DND-41 (cell line): ENCODE data around the gene C1QC.

Source experiments
- ATAC-seq: fragments of 200-7000 bp; cut with Tn5 transposase; 3 replicates; pipeline ENCODE4 v1.9.1; 2021; ENCODE audit warnings: low read depth; ENCODE audit not compliant: insufficient read depth
- DNase-seq: peaks from one replicate; pipeline ENCODE4 v3.0.0-alpha.2; 2020
- H2AFZ ChIP-seq: 2 replicates; pipeline ENCODE4 v1.6.0; 2012; ENCODE audit warnings: low read depth, low read length
- H3K27ac ChIP-seq: 2 replicates; pipeline ENCODE4 v1.5.1; 2012; ENCODE audit warnings: low read length, inconsistent platforms
- H3K27me3 ChIP-seq: fragments of 200-600 bp; sonication (generic); 2 replicates; pipeline ENCODE4 v1.6.0; 2012; ENCODE audit warnings: low read length, mild to moderate bottlenecking, inconsistent platforms; ENCODE audit not compliant: insufficient read depth, poor library complexity
- H3K36me3 ChIP-seq: 2 replicates; pipeline ENCODE4 v1.5.1; 2012; ENCODE audit warnings: low read length, inconsistent platforms; ENCODE audit not compliant: insufficient read depth
- H3K4me1 ChIP-seq: 2 replicates; pipeline ENCODE4 v1.5.1; 2012; ENCODE audit warnings: mild to moderate bottlenecking, low read length; ENCODE audit not compliant: insufficient read depth
- H3K4me2 ChIP-seq: 2 replicates; pipeline ENCODE4 v1.6.0; 2012; ENCODE audit warnings: mild to moderate bottlenecking, moderate library complexity, low read length, inconsistent platforms; ENCODE audit not compliant: insufficient read depth
- H3K4me3 ChIP-seq, 2 experiments: fragments of 200-600 bp in 1 of 2; shearing (Covaris generic) in 1 of 2; 2 replicates each; pipeline ENCODE4 v1.5.1; 2012 to 2016; ENCODE audit warnings: inconsistent platforms in 2 of 2, low read length in 2 of 2, mild to moderate bottlenecking in 2 of 2, low read depth in 1 of 2, moderate library complexity in 1 of 2
- H3K79me2 ChIP-seq: 2 replicates; pipeline ENCODE4 v1.6.0; 2012; ENCODE audit warnings: low read length, inconsistent platforms; ENCODE audit not compliant: insufficient read depth
- H3K9ac ChIP-seq: 2 replicates; pipeline ENCODE4 v1.6.0; 2012; ENCODE audit warnings: low read depth, mild to moderate bottlenecking, inconsistent platforms, low read length, moderate library complexity
- H3K9me3 ChIP-seq: 2 replicates; pipeline ENCODE4 v1.5.1; 2012; ENCODE audit warnings: low read length, moderate library complexity, mild to moderate bottlenecking, inconsistent platforms; ENCODE audit not compliant: insufficient read depth, severe bottlenecking
- H4K20me1 ChIP-seq: 2 replicates; pipeline ENCODE4 v1.6.0; 2012; ENCODE audit warnings: low read length; ENCODE audit not compliant: insufficient read depth
- EZH2 ChIP-seq: IDR thresholded peaks from 3 replicates; pipeline ENCODE4 v1.6.1; 2012; ENCODE audit warnings: borderline replicate concordance, low read depth, mild to moderate bottlenecking, moderate library complexity, low read length, inconsistent platforms; ENCODE audit not compliant: severe bottlenecking
- TF ChIP-seq, protein P1 (sequence below): IDR thresholded peaks from 2 replicates; pipeline ENCODE4 v1.5.1; 2012; ENCODE audit warnings: borderline replicate concordance, low read length, moderate library complexity, mild to moderate bottlenecking; ENCODE audit not compliant: poor library complexity, severe bottlenecking; ENCODE audit errors: extremely low read depth

C1QC gene

DNA sequence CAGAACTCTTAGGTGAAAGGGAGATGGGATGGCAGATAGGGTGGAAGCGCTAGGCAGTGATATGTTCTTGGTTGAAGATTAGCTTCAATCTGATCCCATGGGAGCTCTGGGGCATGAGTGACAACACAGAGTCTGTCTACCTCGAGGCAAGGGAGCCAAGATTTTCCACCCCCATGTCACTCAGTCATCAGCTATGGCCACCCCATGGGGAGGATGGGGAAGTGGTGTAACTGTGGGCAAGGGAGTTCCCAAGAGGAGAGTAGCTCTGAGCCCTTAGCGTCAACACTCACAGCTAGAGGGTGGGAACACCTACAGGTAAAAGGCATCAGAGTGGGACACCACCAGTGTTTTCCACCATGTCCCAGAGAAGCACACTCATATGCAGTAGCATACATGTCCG, 37.3 kb upstream of the C1QC start:
- DNase-seq = no peak
- Histone ChIP-seq H3K27me3 (no peaks in the 10 kb centered on the region), H3K9me3 (no peaks in the 10 kb centered on the region), H3K79me2 (no peaks in the 10 kb centered on the region), H3K27ac (no peak overlapping the region), H3K4me2 (no peak overlapping the region), H3K4me1 (no peaks in the 10 kb centered on the region), H3K9ac (no peak overlapping the region), H3K4me3 (no peak overlapping the region), H4K20me1 (peaks cover 6% of the 10 kb centered on the region; the same call in 1 of the 2 replicates), H2AFZ (no peak overlapping the region), H3K36me3 (no peaks in the 10 kb centered on the region)
- TF ChIP-seq, protein P1, sequence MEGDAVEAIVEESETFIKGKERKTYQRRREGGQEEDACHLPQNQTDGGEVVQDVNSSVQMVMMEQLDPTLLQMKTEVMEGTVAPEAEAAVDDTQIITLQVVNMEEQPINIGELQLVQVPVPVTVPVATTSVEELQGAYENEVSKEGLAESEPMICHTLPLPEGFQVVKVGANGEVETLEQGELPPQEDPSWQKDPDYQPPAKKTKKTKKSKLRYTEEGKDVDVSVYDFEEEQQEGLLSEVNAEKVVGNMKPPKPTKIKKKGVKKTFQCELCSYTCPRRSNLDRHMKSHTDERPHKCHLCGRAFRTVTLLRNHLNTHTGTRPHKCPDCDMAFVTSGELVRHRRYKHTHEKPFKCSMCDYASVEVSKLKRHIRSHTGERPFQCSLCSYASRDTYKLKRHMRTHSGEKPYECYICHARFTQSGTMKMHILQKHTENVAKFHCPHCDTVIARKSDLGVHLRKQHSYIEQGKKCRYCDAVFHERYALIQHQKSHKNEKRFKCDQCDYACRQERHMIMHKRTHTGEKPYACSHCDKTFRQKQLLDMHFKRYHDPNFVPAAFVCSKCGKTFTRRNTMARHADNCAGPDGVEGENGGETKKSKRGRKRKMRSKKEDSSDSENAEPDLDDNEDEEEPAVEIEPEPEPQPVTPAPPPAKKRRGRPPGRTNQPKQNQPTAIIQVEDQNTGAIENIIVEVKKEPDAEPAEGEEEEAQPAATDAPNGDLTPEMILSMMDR = no peak
- no peak for TF ChIP-seq EZH2
- no peak for ATAC-seq

DNA sequence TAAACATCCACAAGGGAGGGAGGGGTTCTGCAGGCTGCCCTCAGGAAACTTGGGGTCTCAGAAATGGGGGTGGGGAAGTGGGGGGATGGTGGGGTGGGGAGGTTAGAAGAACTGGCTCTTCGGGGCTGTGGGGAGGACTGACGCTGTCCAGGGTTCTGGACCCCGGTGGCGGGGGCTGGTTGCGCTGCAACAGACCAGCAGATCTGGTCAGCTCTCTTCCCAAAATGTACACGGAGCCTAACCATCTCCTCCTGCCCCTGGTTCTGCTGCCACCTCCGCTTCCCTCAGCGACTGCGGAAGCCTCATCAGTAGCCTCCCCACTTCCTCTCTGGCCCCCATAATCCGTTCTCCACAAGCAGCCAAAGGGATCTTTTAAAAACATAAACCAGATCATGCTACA, 36.3 kb upstream of the C1QC start:
- Histone ChIP-seq H3K79me2 (no peaks in the 10 kb centered on the region), H2AFZ (no peak overlapping the region), H3K9me3 (no peaks in the 10 kb centered on the region), H3K27ac (no peak overlapping the region), H4K20me1 (peaks cover 12% of the 10 kb centered on the region), H3K4me3 (no peak overlapping the region), H3K36me3 (no peaks in the 10 kb centered on the region), H3K9ac (no peak overlapping the region), H3K27me3 (no peaks in the 10 kb centered on the region), H3K4me2 (no peak overlapping the region), H3K4me1 (no peaks in the 10 kb centered on the region)
- TF ChIP-seq, protein P1 = no peak
- TF ChIP-seq EZH2 = no peak
- no peak for ATAC-seq
- DNase-seq = no peak

DNA sequence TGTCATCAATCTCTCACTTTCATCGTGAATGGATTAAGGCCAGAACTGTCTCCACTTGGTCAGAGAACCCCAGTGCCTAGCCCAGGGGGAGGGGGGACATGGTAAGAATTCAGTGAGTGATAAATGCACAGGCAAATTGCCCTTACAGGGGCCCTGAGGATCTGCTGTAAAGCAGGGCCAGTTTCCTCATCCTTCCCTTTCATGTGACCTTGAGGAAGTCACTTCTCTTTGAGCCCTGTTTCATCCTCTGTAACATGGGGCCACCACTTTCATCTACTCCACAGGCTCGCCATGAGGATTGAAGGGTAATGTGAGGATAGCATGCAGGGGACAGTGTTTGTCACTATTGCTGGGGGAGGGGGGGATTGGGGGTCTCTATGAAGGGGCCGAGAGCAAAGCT, 35.1 kb upstream of the C1QC start:
- H3K79me2 ChIP-seq = no peaks in the 10 kb centered on the region
- no peak overlapping the region for H3K4me2 ChIP-seq
- DNase-seq = no peak
- no peaks in the 10 kb centered on the region for H3K36me3 ChIP-seq
- no peaks in the 10 kb centered on the region for H3K9me3 ChIP-seq
- H3K27ac ChIP-seq = no peak overlapping the region
- no peak for TF ChIP-seq EZH2
- TF ChIP-seq, protein P1 = no peak
- H3K4me3 ChIP-seq = no peak overlapping the region
- H2AFZ ChIP-seq = no peak overlapping the region
- H3K27me3 ChIP-seq = no peaks in the 10 kb centered on the region
- ATAC-seq = no peak
- H4K20me1 ChIP-seq = peaks cover 12% of the 10 kb centered on the region
- H3K4me1 ChIP-seq = no peaks in the 10 kb centered on the region
- H3K9ac ChIP-seq = no peak overlapping the region

DNA sequence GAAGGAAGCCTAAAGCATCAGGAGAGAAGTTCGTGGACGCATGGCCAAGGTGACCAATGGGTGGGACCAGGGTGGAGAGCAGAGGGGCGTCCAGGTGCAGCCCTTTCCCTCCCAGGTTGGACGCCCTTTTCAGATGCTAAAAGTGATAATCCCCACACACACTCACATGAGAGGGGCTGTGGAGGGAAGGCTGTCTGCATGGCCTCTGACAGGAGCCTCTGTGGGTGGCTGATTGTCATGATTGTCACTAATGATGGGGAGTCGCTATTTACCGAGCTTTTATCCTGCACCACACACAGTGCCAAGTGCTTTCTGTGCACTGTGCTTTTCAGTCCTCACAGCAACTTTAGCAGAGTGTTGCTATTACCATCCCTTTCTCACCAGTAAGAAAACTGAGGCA, 34.1 kb upstream of the C1QC start:
- H2AFZ ChIP-seq = no peak overlapping the region
- no peak overlapping the region for H3K4me3 ChIP-seq
- H3K36me3 ChIP-seq = no peaks in the 10 kb centered on the region
- TF ChIP-seq, protein P1 = no peak
- no peak for TF ChIP-seq EZH2
- DNase-seq (no peak), ATAC-seq (no peak)
- no peaks in the 10 kb centered on the region for H3K9me3 ChIP-seq
- H3K79me2 ChIP-seq = no peaks in the 10 kb centered on the region
- no peak overlapping the region for H3K4me2 ChIP-seq
- no peaks in the 10 kb centered on the region for H3K4me1 ChIP-seq
- no peak overlapping the region for H3K9ac ChIP-seq
- H3K27ac ChIP-seq = no peak overlapping the region
- peaks cover 18% of the 10 kb centered on the region for H4K20me1 ChIP-seq
- no peaks in the 10 kb centered on the region for H3K27me3 ChIP-seq
